Posterior cingulate gyrus (tissue), 11 donors: Measurements from ENCODE around the gene FUT7.

Source experiments
- DNase-seq, 10 donors: peaks; one replicate each; pipeline versions ENCODE4 v3.0.0 to v3.0.0-alpha.2; 2020 to 2021; ENCODE audit warnings: mixed read lengths in 3 of 10
- intact Hi-C: fragments of 100-400 bp; cut with DNase I; formaldehyde crosslinking; loops from one replicate; pipeline ENCODE4 v1.15.1; 2023

FUT7 gene

GRCh38 chr9:136991993-136992818, 39.7 kb downstream of the FUT7 start, which contains the start of gene PAXX:
Gene PAXX, plus strand, starts transcription at chr9:136992422. Its CDS starts 22 bp downstream, at chr9:136992444.
- intact Hi-C loops, result no loop called here
- DNase-seq, result peak; percentile 87 to 99 (median 94)

DNA sequence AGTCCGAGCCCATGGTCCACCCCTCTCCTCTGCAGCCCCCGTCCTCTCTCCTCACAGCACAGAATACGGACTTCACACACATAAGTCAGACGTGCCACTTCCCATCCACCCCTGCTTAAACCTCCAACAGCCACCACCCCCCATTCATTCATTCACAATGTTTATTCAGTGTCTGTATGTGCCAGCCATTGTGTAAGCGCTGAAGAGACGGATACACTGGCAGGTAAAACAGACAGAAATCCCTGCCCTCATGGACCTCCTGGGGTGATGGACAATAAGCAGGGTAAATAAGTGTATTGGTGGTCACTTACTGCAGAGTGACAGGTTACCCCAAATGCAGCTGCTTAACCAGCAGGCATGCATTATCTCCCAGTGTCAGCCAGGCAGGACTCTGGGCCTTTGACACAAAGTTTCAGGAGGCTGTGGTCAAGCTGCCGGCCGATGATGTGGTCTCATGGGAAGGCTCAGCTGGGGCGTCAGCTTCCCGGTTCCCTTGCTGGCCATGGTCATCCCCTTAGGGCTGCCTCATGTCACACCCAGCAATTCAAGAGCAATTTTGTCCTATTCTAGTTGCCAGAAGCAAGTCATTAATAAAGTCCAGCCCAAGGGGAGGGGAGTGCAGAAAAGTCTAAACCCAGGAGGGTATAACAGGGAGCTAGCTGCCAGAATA, 41.5 kb downstream of the FUT7 start:
- intact Hi-C loops, result no loop called here
- no peak for DNase-seq

GRCh38 chr9:136988872-136989271, 43.0 kb downstream of the FUT7 start:
- DNase-seq, result no peak
- intact Hi-C loops, result no loop called here

- peak in 1 of 10 donors; percentile 7 for DNase-seq
- intact Hi-C loops, result no loop called here
These were observed 46.0 kb downstream of the FUT7 start for GRCh38 chr9:136985853-136986252.

DNA sequence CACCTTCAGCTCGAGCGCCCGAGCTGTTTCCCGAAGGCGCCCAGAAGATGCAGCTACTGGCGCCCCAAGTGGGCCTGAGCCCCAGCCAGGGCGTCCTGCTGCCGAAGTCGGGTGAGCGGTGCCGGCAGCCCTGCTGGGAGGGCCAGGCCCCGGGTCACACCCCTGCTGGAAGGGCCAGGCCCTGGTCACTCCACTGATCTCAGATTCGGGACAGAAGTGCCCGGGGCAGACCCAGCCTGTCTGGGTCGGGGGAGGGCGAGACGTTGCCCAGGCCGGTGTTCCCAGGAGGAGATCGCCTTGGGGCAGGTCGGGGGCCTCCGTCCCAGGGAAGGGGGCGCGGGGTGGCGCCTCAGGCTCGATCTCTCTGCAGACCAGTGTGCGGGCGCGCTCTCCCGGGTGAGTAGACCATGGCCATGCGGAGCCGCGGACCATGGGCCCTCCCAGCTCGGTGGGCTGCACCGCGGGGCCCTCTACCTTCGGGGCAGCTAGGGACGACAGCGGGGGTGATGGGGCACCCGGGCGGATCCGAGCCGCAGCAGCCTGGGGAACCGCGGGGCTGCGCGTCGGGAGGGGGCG, 46.8 kb downstream of the FUT7 start:
- DNase-seq, result peak in 1 of 10 donors; percentile 39
- intact Hi-C loops, result no loop called here

DNA sequence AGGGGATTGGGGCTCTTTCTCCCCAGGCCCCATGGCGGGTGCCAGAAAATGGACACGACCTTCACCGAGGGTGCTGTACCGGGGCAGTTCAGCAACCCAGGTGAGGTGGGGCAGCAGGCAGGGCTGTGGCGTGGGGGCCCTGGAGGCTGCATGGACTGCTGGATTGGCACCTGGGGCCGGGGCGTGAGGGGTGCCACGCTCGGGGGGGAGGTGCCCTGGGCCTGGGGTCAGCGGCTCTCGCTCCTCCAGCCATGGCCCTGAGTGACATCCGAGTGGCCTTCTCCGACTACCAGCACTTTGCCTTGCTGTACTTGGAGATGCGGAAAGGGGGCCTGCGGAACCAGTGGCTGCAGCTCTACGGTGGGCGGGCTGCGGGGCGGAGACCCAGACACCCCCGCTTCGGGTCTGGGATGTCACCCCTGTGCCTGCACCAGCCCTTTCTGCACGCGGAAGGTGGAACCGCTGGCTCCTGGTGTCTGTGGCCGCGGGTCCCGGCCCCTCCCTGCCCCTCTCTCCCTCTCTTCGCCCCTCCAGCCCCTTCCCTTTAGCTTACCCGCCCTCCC, 47.3 kb downstream of the FUT7 start:
- intact Hi-C loops, result no loop called here
- DNase-seq, result peak in 1 of 10 donors; percentile 12

DNA sequence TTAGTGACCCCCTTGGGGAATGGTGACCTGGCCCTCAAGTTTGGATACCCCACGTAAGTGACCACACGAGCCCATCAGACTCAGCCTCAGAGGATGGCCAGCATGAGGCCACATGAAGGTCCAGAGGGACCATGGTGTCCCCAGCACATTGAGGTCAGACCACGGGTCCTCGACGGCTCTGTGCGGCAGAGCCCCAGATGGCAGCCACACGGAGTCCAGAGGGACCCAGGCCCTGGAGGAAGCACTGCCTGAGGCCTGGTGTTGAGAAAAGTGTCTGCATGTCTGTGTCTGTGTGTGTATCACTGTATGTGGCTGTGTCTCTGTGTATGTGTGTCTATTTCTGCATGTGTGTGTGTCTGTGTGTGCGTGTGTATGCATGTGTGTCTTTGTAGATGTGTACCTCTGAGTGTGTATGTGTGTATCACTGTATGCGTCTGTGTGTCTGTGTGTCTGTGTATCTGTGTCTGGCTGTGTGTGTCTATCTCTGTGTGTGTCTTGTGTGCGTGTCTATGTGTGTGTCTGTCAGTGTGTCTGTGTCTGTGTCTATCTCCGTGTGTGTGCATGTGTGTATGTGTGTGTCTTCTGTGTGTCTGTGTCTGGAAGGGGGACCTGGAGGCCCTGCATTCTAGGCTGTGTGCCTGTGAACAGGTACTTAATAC, 48.1 kb downstream of the FUT7 start:
- intact Hi-C loops, result no loop called here
- no peak for DNase-seq

- intact Hi-C loops, result no loop called here
- DNase-seq, result no peak
These were observed 48.7 kb downstream of the FUT7 start for GRCh38 chr9:136983167-136983566.

- intact Hi-C loops, result no loop called here
- DNase-seq, result peak in 7 of 10 donors; percentile 43 to 91 (median 55)
These were observed 49.4 kb downstream of the FUT7 start, which contains the start of gene LCNL1 for GRCh38 chr9:136982232-136983051. Gene LCNL1, plus strand, starts transcription at chr9:136982993. Its CDS starts 594 bp downstream, at chr9:136983587.

DNA sequence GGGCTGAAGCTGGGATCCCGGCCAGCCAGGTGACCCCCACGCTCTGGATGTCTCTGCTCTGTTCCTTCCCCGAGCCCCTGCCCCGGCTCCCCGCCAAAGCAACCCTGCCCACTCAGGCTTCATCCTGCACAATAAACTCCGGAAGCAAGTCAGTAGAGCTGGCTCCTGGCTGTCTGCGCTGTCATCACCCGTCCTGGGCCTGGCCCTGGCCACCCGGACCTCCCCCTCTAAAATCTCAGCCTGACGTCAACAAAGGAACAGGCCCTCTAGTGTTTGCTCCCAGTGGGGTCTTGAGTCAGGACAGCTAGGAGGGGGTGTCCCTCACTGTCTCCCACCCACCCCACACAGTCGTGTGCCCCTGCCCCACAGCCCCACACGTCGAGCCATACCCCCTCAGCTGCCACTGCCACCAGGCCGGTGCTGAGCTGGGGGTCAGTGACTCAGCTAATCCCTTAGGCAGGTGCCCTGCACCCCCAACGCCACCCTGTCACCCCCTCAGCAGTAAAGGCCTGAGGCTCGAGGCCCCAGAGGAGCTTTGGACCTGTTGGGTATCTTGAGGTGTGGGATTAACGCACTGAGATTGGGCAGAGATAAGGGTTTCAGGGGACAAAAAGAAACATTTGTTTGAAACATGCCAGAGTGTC, 50.2 kb downstream of the FUT7 start:
- peak in 4 of 10 donors; percentile 41 to 61 (median 48) for DNase-seq
- intact Hi-C loops, result no loop called here

DNA sequence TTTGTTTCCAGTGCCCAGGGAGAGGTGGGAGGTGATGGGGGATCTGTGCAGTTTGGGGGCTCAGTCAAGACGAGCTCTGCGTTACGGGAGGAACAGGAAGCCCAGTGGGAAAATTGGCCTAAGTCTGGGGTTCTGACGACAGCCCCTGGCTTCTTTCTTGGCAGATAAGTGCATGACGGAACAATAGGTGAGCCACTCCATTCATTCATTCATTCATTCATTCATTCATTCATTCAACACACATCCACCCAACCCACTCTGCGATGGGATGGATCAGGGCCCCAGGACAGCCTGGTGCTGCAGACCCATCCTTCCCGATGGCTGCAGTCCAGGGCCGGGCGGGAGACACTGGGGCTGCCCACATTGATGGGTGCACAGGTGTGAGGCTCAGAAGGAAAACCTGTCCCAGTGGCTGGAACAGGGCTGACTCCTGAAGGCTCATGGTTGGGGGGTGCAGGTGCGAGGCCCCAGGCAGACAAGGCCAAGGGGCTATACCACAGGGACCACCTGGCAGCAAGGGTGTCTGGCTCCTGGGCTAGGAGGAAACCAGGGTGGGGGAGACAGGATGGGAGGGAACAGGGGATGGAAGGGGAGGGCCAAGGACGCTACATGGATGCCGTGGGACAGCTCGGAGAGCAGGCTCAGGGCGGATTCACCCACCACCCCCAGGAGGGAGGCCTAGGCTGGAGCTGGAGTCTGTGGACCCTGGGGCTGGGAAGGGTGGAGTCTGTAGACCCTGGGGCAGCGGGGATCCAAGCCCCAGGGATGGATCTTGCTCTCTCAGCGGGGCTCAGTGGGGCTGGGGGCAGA, 51.0 kb downstream of the FUT7 start:
- intact Hi-C loops, result no loop called here
- no peak for DNase-seq
